GM13976 (cell line): ENCODE data around the gene SCAND1.

Source experiments
- DNase-seq: peaks from one replicate; pipeline ENCODE4 v3.0.0; 2012; ENCODE audit warnings: low spot score
- CTCF ChIP-seq: IDR thresholded peaks from 2 replicates; pipeline ENCODE4 v1.5.1; 2012; ENCODE audit warnings: borderline replicate concordance, mild to moderate bottlenecking; ENCODE audit not compliant: insufficient read depth; ENCODE audit errors: extremely low read depth, missing control alignments, control extremely low read depth
- in situ Hi-C: fragments of 300-500 bp; cut with MboI; formaldehyde crosslinking; loops from one replicate; pipeline ENCODE4 v1.12.0; 2022; ENCODE audit warnings: low sequenced_read_pairs, mixed read lengths, inconsistent platforms; ENCODE audit not compliant: unreplicated experiment

Gene SCAND1

DNA sequence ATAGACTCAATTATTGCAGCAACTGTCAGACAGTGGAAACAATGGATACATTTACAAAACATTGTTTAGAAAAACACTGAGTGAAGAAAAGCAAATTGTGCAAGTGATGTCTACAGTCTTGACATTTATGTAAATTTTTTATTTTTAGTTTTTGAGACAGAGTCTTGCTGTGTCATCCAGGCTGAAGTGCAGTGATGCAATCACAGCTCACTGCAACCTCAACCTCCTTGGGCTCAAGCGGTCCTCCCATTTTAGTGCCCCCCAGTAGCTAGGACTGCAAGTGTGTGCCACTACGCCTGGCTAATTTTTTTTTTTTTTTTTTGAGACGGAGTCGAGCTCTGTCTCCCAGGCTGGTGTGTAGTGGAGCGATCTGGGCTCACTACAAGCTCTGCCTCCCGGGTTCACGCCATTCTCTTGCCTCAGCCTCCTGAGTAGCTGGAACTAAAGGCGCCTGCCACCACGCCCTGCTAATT lies 23.8 kb upstream of the SCAND1 start:
- TF ChIP-seq CTCF = no peak
- in situ Hi-C loops = loop anchor here (25.0 kb wide), 1 partner anchor 459 kb away; no protein-coding TSS in a partner anchor
- DNase-seq = no peak

DNA sequence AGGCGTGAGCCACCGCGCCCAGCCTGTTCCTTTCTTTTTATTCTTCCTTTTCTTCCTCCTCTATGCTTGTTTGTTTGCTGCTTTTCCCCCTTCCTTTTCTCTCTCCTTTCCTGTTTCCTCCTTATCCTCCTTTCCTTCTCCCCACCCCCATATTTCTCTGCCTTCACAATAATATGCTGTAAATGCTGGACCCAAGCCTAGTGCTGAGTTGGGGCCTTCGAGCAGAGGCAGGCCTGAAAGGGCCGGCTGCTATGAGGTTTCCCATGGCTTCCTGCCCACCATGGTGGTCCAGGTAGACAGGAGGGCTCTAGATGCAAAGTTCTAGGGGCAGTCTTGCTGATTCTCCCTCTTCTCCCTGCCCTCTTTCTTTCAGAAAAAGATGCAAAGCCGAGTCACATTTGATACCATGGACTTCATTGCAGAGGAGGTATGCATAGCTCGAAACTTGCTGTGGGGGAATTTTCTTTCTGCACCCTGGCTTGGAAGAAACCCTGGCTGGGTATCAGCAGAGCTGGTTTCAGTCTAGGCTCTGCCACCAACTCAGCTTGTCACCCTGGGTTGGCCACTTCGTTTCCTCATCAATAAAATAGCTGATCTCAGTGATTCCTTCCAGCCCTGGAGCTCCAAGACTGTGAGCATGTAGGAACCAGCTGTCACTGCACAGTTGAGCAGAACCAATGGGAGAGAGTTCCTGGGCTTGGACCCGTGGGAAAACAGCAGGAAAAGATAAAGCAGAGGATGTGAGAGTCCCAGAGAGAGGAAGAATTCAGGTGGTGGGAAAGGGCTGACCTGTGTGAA lies 21.5 kb upstream of the SCAND1 start:
- in situ Hi-C loops = loop anchor here (25.0 kb wide), 1 partner anchor 462 kb away; no protein-coding TSS in a partner anchor

DNA sequence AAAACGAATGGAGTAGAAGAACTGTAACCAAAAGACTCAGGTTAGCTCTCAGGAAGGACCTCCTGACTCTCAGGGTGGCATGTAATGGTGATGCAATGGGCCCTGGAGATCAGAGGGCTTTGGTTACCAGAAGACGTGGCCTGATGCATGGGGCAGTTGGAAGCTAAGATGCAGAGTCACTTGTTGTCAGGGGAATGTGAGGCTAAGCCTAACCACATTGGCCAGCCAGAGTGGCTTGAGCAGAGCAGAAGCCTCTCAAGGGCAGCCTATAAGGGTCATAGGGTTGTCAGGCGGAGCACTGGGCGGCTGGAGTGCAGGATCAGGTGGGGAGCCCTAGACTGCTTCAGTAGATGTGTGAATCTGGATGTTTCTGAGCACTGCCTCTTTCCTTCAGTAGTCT lies 20.0 kb upstream of the SCAND1 start:
- no peak for DNase-seq
- no peak for TF ChIP-seq CTCF
- in situ Hi-C loops = no loop called here

More for the DNA sequence above, 21.5 kb upstream of the SCAND1 start:
- DNase-seq = no peak
- TF ChIP-seq CTCF = no peak

DNA sequence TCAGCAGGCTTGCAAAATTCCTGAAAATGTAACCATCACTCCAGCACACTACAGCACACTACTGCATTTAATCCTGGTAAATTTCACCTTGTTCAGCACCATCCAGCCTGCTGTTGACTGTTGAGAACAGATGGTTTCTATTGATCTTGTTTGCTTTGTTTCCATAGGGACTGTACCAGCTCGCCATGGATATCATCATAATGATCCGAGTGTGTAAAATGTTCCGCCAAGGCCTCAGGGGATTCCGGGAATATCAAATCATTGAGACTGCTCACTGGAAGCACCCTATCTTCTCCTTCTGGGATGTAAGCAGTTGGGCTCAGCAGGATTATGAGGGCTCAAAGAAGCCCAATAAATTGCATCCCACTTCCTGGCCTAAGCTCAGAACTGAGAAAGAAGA lies 18.2 kb upstream of the SCAND1 start:
- no peak for DNase-seq
- in situ Hi-C loops = no loop called here
- TF ChIP-seq CTCF = no peak

DNA sequence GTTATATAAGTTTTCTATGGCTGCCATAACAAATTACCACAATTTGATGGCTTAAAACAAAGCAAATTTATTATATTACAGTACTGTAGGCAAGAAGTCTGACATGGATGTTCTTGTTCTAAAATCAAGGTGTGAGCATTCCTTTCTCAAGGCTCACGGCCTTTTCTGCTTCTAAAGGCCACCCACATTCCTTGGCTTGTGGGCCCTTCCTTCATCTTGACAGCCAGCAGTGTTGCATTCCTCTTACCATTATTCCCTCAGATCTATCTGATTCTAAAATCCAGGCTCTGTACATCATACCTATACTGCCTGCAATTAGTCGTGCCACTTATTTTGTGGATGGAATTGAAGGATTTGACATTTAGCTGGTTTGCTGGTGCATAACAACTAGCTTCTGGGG lies 17.7 kb upstream of the SCAND1 start:
- no peak for TF ChIP-seq CTCF
- in situ Hi-C loops = no loop called here
- no peak for DNase-seq

- in situ Hi-C loops = no loop called here
- no peak for DNase-seq
- no peak for TF ChIP-seq CTCF
Observed at GRCh38 chr20:35968930-35969329, 14.6 kb upstream of the SCAND1 start.
